Keratinocyte (primary cell): ENCODE results near the gene PAFAH1B2. TPM values are rescaled to one million over a fixed set of nuclear protein-coding genes. Genes with fewer than 3 reads are reported as not detected.

Experiments used
- DNase-seq: peaks from one replicate; pipeline ENCODE4 v3.0.0-alpha.2; 2011; ENCODE audit warnings: low read depth, missing footprints, low spot score
- FAIRE-seq: peaks from 2 replicates; lab custom pipeline; 2011; peaks lifted over from hg19 to GRCh38; lab: Jason Lieb, UNC
- H2AFZ ChIP-seq: 2 replicates; pipeline ENCODE4 v1.6.0; 2012; ENCODE audit warnings: low read length, control low read depth, inconsistent platforms; ENCODE audit not compliant: control insufficient read depth
- H3K27ac ChIP-seq: 2 replicates; pipeline ENCODE4 v1.5.1; 2011; ENCODE audit warnings: low read length; ENCODE audit not compliant: control insufficient read depth, insufficient read depth
- H3K27me3 ChIP-seq: 3 replicates; pipeline ENCODE4 v1.6.0; 2011; ENCODE audit warnings: low read length; ENCODE audit not compliant: control insufficient read depth, insufficient read depth; ENCODE audit errors: extremely low read depth
- H3K36me3 ChIP-seq, 2 experiments: 2 replicates in 1 of 2; 3 replicates in 1 of 2; pipeline ENCODE4 v1.5.1; 2011; ENCODE audit warnings: low read length in 2 of 2, mild to moderate bottlenecking in 1 of 2; ENCODE audit not compliant: control insufficient read depth in 2 of 2, insufficient read depth in 2 of 2; ENCODE audit errors: extremely low read depth in 1 of 2
- H3K4me1 ChIP-seq: 3 replicates; pipeline ENCODE4 v1.5.1; 2011; ENCODE audit warnings: low read length; ENCODE audit not compliant: control insufficient read depth, insufficient read depth; ENCODE audit errors: extremely low read depth
- H3K4me2 ChIP-seq: 3 replicates; pipeline ENCODE4 v1.6.0; 2011; ENCODE audit warnings: low read depth, low read length; ENCODE audit not compliant: control insufficient read depth, insufficient read depth; ENCODE audit errors: extremely low read depth
- H3K4me3 ChIP-seq, 3 experiments: fragments of 200-600 bp in 1 of 3; sonication (generic) in 1 of 3; 2 replicates in 2 of 3; 3 replicates in 1 of 3; pipeline ENCODE4 v1.5.1; 2011 to 2016; ENCODE audit warnings: low read length in 3 of 3, mild to moderate bottlenecking in 3 of 3, control low read depth in 2 of 3, inconsistent platforms in 1 of 3, low read depth in 1 of 3, mixed read lengths in 1 of 3, mixed run types in 1 of 3, moderate library complexity in 1 of 3; ENCODE audit not compliant: control insufficient read depth in 2 of 3, insufficient read depth in 2 of 3; ENCODE audit errors: extremely low read depth in 1 of 3
- H3K79me2 ChIP-seq: 2 replicates; pipeline ENCODE4 v1.6.0; 2012; ENCODE audit warnings: low read length; ENCODE audit not compliant: control insufficient read depth, insufficient read depth
- H3K9ac ChIP-seq: 3 replicates; pipeline ENCODE4 v1.6.0; 2011; ENCODE audit warnings: low read length; ENCODE audit not compliant: control insufficient read depth, insufficient read depth; ENCODE audit errors: extremely low read depth
- H3K9me1 ChIP-seq: 3 replicates; pipeline ENCODE4 v1.6.0; 2011; ENCODE audit warnings: low read length; ENCODE audit not compliant: control insufficient read depth, insufficient read depth; ENCODE audit errors: extremely low read depth
- H3K9me3 ChIP-seq: 2 replicates; pipeline ENCODE4 v1.5.1; 2012; ENCODE audit warnings: low read depth, low read length; ENCODE audit not compliant: control insufficient read depth
- H4K20me1 ChIP-seq: 3 replicates; pipeline ENCODE4 v1.6.0; 2011; ENCODE audit warnings: low read length; ENCODE audit not compliant: control insufficient read depth, insufficient read depth; ENCODE audit errors: extremely low read depth
- CTCF ChIP-seq, 3 experiments: IDR thresholded peaks in 1 of 3; conservative IDR thresholded peaks in 1 of 3; optimal IDR thresholded peaks in 1 of 3; 2 replicates in 2 of 3; 3 replicates in 1 of 3; pipeline versions ENCODE3 to v1.5.1; 2011; ENCODE audit warnings: low read length in 3 of 3, mild to moderate bottlenecking in 3 of 3, moderate library complexity in 2 of 3, control low read depth in 1 of 3, inconsistent platforms in 1 of 3; ENCODE audit not compliant: insufficient read depth in 2 of 3; ENCODE audit errors: extremely low read depth in 1 of 3
- EZH2 ChIP-seq: IDR thresholded peaks from one replicate; pipeline ENCODE4 v1.6.1; 2012; ENCODE audit warnings: inconsistent platforms, mild to moderate bottlenecking, low read length, moderate library complexity
- dilution Hi-C: fragments of 300-500 bp; cut with MboI; formaldehyde crosslinking; loops from one replicate; pipeline ENCODE4 v1.7.0; 2020; ENCODE audit warnings: low sequenced_read_pairs; ENCODE audit not compliant: extremely low pct_ligation_motif_present
- polyA plus RNA-seq, 5 experiments: library from polyadenylated mRNA; depleted of rRNA in 3 of 5; stranded (reverse) in 3 of 5; stranded (forward) in 1 of 5; unstranded in 1 of 5; fragments of >200 nt; gene quantifications; 1 replicate in 1 of 5; 2 replicates in 3 of 5; 3 replicates in 1 of 5; pipeline versions ENCODE4 v1.2.1 to v1.2.3, GENCODE V29; 2011 to 2012; ENCODE audit warnings: missing spikeins in 2 of 5, low read depth in 1 of 5, low replicate concordance in 1 of 5

Gene PAFAH1B2
- polyA plus RNA-seq, 1 donor (not counting 4 experiments of a cell fraction or from before 2014, with no cell fraction given): 76.4 TPM

DNA sequence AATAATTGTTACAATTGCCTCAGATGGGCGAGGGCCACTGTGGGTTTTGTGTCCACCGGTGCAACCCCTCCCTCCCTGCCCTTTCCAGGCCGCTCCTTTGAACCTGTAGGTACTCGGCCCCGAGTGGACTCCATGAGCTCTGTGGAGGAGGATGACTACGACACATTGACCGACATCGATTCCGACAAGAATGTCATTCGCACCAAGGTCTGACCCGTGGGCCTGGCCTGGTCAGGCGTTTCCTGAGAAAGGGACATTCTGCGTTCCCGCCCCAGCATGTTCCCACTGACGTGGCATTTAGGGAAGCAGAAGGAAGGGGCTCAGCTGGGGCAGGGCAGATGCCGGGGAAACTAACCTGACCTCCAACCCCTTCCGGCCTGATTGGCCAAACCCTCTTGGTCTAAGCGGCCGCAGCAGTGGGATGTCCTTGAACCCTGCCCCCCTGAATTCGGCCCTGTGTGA, 44.6 kb downstream of the PAFAH1B2 start:
- H3K4me1 ChIP-seq: peaks cover 7% of the 10 kb centered on the region
- no peak overlapping the region for H3K9ac ChIP-seq
- H3K27ac ChIP-seq: no peak overlapping the region
- no peaks in the 10 kb centered on the region for H3K27me3 ChIP-seq
- H3K4me2 ChIP-seq: no peak overlapping the region
- no peak overlapping the region for H2AFZ ChIP-seq
- H3K9me3 ChIP-seq: no peaks in the 10 kb centered on the region
- peaks cover 9 to 35% of the 10 kb centered on the region in 2 experiments for H3K36me3 ChIP-seq
- FAIRE-seq: no peak
- no peak overlapping the region for H3K4me3 ChIP-seq
- no peaks in the 10 kb centered on the region for H3K79me2 ChIP-seq
- dilution Hi-C loops: no loop called here
- no peak for DNase-seq
- no peak for TF ChIP-seq CTCF (optimal IDR thresholded peaks at IDR 0.05 in 1 of 3, IDR thresholded peaks at IDR 0.05 in 1 of 3, conservative IDR thresholded peaks at IDR 0.05 in 1 of 3; ENCODE audit: extremely low read depth in 1 of 3, insufficient read depth in 2 of 3, low read length in 3 of 3)
- TF ChIP-seq EZH2: no peak
- H4K20me1 ChIP-seq: no peaks in the 10 kb centered on the region
- no peaks in the 10 kb centered on the region for H3K9me1 ChIP-seq

DNA sequence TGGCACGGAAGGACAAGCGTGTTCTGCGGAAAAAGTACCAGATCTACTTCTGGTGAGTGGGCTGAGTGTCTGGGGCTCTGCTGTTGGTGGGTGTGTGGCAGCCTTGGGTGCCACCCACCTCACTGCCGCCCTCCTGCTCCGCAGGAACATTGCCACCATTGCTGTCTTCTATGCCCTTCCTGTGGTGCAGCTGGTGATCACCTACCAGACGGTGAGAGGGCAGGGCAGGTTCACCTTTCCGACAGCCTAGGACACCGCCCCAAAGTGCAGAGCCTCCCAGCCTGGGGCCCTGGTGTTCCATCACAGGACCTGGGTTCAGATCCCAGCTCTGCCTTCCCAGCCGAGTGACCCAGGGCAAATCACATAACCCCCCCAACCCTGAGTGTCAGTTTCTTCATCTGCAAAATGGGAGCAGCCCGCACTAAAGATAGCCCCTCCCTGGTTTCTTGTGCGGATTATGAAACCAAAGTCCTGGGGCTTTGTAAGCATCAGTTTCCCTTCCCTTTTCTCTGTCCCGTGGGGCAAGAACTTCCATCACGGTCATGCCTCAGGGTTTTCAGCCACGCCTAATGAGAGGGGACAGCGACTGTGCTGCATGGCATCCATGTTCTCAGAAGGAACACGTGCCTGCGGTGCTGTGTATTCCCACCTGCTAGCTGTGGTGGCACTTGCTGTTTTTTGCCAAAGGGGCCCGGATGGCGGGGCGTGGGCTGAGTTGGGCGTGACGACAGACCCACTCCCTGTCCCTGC, 45.3 kb downstream of the PAFAH1B2 start:
- Histone ChIP-seq H3K27me3 (no peaks in the 10 kb centered on the region), H3K27ac (no peak overlapping the region), H2AFZ (no peak overlapping the region), H3K9me3 (no peaks in the 10 kb centered on the region), H3K4me1 (peaks cover 7% of the 10 kb centered on the region), H3K9ac (no peak overlapping the region), H3K9me1 (no peaks in the 10 kb centered on the region), H3K4me2 (no peak overlapping the region), H3K36me3 (peaks cover 9 to 35% of the 10 kb centered on the region in 2 experiments), H3K79me2 (no peaks in the 10 kb centered on the region), H3K4me3 (no peak overlapping the region), H4K20me1 (no peaks in the 10 kb centered on the region)
- no peak for FAIRE-seq
- TF ChIP-seq EZH2: no peak
- TF ChIP-seq CTCF (optimal IDR thresholded peaks at IDR 0.05 in 1 of 3, IDR thresholded peaks at IDR 0.05 in 1 of 3, conservative IDR thresholded peaks at IDR 0.05 in 1 of 3; ENCODE audit: extremely low read depth in 1 of 3, insufficient read depth in 2 of 3, low read length in 3 of 3): no peak
- dilution Hi-C loops: no loop called here
- no peak for DNase-seq
